Measurements from ENCODE around the gene JAM3.

JAM3 gene

DNA sequence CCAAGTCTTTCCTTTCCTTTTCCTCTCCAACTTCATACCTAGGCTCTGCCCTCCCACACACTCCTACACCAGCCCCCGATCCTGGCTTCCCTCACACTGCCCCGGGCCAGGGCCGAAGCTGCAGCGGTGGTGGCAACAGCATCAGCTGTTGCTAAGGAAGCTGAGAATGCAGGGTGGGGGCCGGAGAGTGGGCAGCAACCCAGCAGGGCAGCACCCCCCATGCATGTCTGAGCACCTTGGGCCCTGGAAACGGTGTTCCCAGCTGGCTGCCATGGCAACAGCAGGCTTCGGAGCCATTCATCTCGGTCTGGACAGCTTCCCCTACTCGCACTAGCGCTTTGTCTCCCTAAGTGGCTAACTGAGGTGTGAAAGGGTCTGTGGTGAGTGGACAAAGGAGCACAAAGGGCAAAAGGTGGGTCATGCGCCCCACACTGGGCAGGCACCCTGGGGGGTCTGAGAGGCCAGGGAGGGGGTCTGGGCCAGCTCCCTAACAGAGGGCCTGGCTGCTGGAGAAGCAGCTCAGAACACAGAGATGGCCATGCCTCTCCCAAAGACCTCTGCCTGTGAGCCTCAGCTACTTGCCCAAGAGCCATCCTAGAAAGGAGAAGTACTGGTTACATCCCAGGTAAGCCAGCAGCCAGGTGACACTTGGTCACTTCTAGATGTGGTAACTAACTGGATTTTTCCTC, 42.1 kb upstream of the JAM3 start:
- no peak overlapping the region for H3K4me3 ChIP-seq (ENCODE audit: low read depth, low read length)
- TF ChIP-seq, protein P1, sequence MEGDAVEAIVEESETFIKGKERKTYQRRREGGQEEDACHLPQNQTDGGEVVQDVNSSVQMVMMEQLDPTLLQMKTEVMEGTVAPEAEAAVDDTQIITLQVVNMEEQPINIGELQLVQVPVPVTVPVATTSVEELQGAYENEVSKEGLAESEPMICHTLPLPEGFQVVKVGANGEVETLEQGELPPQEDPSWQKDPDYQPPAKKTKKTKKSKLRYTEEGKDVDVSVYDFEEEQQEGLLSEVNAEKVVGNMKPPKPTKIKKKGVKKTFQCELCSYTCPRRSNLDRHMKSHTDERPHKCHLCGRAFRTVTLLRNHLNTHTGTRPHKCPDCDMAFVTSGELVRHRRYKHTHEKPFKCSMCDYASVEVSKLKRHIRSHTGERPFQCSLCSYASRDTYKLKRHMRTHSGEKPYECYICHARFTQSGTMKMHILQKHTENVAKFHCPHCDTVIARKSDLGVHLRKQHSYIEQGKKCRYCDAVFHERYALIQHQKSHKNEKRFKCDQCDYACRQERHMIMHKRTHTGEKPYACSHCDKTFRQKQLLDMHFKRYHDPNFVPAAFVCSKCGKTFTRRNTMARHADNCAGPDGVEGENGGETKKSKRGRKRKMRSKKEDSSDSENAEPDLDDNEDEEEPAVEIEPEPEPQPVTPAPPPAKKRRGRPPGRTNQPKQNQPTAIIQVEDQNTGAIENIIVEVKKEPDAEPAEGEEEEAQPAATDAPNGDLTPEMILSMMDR (IDR thresholded peaks at IDR 0.05; ENCODE audit: borderline replicate concordance, insufficient read depth, low read depth, low read length), result no peak

DNA sequence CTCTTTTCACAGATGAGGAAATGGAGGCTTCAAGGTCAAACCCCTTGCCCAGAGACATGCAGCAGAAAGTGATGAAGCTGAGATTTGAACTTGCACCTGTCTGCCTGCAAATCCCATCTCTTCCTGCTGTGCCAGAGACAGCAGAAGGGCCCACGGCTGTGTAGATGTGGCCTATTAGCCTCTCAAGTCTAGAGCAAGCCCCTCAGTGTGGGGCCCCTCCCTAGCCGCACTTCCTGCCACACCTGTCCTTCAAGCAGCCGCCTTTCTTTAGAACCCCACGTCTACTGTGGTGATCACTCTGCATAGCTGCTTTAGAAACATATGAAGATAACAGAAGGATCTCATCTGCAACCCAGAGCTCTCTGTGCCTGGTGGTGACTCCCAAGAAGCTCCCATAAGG, 41.2 kb upstream of the JAM3 start:
- H3K4me3 ChIP-seq (ENCODE audit: low read depth, low read length), result no peak overlapping the region
- TF ChIP-seq, protein P1 (IDR thresholded peaks at IDR 0.05; ENCODE audit: borderline replicate concordance, insufficient read depth, low read depth, low read length), result no peak

DNA sequence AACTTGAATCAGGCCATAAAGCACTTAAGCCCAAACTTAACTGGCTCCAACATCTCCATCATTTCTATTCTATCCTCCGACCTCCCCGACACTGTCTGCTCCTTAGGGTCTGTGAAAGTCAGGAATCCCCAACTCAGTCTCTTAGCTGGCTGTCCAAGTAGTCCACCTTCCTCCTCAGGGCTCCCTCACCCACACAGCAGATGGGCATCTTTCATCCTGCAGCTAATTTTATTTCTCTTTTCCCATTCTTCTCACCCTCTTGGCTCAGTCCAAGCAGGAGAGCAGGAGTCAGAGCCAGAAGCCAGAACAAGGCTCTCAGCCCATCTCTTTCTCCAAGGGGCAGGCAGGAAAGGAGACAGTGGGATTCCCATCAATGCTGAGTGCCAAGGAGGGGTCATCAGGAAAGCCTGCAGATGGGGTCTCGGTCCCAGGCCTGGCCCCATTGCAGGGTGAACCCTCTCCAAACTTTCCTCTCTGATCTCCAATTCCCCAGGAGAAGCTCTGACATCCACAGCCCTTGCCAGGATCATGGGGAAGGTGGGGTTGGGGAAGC, 40.4 kb upstream of the JAM3 start:
- TF ChIP-seq, protein P1 (IDR thresholded peaks at IDR 0.05; ENCODE audit: borderline replicate concordance, insufficient read depth, low read depth, low read length), result no peak
- H3K4me3 ChIP-seq (ENCODE audit: low read depth, low read length), result no peak overlapping the region

DNA sequence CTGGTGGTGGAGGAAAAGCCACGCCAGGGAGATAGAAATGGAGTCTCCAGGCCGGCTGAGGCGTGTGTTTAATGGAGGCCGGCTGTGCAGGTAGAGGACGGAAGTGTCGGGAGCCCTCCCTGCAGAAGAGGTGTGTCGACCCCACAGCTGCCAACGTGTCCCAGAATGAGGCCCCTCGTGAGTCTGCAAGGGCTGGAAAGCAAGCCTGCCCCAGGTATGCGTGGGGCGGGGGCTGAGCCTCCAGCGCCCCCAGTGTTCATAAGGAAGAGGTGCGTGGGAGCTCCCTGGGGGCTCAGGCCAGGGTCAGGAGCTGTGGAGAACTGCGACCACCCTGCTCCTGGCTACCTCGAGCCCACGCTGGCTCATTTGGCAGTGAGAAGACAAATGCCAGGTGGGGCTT, 38.0 kb upstream of the JAM3 start:
- TF ChIP-seq, protein P1 (IDR thresholded peaks at IDR 0.05; ENCODE audit: borderline replicate concordance, insufficient read depth, low read depth, low read length), result peak; percentile 58; the same call in 1 of the 2 replicates
- no peak overlapping the region for H3K4me3 ChIP-seq (ENCODE audit: low read depth, low read length)

DNA sequence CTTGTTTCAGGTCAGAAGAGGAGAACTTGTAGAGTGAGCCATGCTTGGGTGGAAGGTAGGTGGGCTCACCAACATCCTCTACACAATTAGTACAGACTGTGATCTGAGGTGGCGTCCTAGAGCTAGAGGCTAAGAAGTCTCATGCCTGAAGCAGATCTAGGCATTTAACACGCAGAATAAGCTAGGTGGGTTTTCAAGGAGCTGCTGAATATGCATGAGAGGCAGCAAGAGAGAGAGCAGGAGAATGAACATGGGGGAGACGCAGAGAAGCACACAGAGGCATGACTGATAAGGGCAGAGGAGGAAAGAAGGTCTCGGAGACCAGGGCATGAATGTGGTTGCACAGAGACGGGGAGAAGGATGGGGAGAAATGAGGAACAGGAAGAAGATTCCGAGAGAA, 36.8 kb upstream of the JAM3 start:
- TF ChIP-seq, protein P1 (IDR thresholded peaks at IDR 0.05; ENCODE audit: borderline replicate concordance, insufficient read depth, low read depth, low read length), result no peak
- H3K4me3 ChIP-seq (ENCODE audit: low read depth, low read length), result no peak overlapping the region

DNA sequence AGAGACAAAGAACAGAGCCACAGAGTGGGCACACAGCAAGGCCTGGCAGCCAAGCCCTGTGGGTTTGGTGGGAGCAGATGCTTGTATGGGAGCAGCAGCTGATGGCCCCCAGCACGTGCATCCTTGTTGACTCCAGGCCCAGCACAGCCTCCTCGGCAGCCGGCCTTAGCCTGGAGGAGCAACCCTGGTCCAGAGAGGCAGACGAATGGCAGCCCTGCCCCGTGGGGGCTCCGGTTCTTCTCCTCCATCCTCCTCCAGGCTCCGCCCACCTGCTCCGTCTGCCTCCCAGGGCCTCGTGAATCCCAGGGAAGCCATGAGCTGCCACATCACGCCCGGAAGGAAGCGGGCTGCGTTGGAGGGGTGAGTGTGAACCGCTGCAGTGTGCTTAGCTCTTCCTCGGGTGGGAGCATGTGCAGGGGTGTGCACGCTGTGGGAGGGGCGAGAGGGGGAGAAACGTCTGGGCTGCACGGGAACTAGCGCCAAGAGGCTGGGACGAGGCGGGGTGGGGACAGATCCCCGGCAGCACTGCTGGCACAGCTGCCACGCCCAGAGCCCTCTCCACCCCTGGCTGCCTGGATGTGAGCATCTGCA, 36.3 kb upstream of the JAM3 start:
- TF ChIP-seq, protein P1 (IDR thresholded peaks at IDR 0.05; ENCODE audit: borderline replicate concordance, insufficient read depth, low read depth, low read length), result no peak
- no peak overlapping the region for H3K4me3 ChIP-seq (ENCODE audit: low read depth, low read length)

DNA sequence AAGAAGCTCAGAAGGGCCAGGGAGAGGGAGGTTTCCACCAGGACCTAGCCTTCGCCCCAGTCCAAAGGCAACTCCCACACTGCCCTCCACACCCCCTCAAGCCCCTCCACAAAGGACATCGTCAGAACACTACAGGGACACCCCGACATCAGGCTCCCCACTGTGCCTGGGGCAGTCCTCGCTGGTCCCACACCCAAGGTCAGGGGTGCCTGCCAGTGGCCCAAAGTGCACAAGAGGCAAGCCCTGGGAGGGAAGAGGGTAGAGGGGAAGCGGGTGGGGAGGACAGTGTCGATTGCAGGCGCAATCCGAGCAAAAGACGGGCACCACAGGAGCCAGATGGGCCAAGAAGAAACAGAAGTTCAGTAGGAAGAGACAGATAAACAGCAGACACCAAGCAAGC, 35.6 kb upstream of the JAM3 start:
- TF ChIP-seq, protein P1 (IDR thresholded peaks at IDR 0.05; ENCODE audit: borderline replicate concordance, insufficient read depth, low read depth, low read length), result no peak
- no peak overlapping the region for H3K4me3 ChIP-seq (ENCODE audit: low read depth, low read length)

Data from GM12875 (cell line).